GM21576 (cell line): ENCODE results near the gene ZCWPW1.
"Not testable (repeated sequence)": the region's sequence is repeated elsewhere in the genome, so short reads cannot be mapped to it uniquely, and the experiment has no call there.

Experiments
- ATAC-seq: cut with Tn5 transposase; IDR thresholded peaks from one replicate; pipeline ENCODE4 v1.9.1; 2021; ENCODE audit warnings: mild to moderate bottlenecking, moderate library complexity; ENCODE audit not compliant: unreplicated experiment

ZCWPW1 gene

DNA sequence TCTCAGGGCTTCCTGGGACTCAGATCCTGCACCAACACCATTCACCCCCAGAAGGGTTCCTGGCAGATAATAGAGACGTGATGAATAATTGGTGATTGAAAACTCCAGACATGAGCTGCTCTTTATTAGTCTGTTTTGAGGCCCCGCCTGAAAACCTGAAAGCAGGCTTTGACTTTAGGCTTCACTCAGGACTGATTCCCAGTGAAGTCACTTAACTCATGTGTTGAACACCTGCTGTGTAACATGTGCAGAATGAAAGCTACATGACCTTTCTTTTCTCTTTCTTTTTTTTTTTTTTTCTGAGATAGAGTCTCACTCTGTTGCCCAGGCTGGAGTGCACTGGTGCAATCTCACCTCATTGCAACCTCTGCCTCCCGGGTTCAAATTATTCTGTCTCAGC, 26.7 kb upstream of the ZCWPW1 start:
- ATAC-seq: no peak

DNA sequence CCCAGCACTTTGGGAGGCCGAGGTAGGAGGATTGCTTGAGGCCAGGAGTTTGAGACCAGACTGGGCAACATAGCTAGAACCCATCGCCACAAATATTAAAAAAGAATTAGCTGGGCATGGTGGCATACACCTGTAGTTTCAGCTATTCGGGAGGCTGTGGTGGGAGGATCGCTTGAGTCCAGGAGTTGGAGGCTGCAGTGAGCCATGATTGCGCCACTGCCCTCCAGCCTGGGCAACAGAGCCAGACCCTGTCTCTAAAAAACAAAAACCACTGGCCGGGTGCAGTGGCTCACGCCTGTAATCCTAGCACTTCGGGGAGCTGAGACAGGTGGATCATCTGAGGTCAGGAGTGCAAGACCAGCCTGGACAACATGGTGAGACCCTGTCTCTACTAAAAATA, 25.4 kb upstream of the ZCWPW1 start:
- not testable (repeated sequence) for ATAC-seq

DNA sequence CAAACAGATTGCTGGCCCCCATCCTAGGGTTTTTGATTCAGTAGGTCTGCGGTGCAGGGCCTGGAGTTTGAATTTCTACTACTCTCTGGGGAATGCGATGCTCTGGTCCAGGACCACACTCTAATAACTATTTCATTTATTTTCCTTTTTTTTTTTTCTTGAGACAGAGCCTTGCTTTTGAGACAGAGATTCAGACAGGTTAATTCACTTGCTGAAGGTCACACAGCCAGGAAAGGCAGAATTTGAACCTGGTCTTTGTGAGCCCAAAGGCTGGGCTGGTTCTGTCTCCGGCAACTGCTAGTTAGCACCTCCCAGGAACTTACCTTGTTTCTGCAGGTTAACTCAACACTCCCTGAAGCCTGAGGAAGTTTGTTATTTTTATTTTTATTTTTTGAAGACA, 24.0 kb upstream of the ZCWPW1 start:
- no peak for ATAC-seq

DNA sequence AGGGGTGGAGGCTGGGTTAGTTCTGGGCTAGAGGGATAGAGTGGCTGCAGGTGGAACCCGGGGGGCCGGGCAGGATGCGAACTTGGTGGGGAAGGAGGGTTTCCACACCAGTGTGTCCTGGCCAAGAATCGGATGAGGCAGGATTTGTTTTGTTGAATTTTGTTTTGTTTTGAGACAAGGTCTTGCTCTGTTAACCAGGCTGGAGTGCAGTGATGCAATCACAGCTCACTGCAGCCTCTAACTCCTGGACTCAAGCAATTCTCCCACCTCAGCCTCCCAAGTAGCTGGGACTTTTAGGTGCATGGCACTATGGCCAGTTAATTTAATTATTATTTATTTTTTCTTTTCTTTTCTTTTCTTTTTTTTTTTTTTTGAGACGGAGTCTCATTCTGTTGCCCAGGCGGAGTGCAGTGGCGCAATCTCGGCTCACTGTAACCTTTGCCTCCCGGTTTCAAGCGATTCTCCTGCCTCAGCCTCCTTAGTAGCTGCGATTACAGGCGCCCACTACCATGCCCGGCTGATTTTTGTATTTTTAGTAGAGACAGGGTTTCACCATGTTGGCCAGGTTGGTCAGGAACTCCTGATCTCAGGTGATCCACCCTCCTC, 20.8 kb upstream of the ZCWPW1 start:
- ATAC-seq: no peak

DNA sequence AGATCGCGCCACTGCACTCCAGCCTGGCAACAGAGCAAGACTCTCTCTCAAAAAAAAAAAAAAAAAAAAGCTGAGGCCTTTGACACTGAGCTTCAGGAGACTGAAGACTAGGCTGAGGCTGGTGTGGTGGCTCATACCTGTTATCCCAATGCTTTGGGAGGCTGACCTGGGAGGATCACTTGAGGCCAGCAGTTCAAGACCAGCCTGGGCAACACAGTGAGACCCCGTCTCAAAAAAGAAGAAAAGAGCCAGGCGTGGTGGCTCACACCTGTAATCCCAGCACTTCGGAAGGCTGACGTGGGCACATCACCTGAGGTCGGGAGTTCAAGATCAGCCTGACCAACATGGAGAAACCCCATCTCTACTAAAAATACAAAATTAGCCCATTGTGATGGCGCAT, 18.9 kb upstream of the ZCWPW1 start:
- not testable (repeated sequence) for ATAC-seq

DNA sequence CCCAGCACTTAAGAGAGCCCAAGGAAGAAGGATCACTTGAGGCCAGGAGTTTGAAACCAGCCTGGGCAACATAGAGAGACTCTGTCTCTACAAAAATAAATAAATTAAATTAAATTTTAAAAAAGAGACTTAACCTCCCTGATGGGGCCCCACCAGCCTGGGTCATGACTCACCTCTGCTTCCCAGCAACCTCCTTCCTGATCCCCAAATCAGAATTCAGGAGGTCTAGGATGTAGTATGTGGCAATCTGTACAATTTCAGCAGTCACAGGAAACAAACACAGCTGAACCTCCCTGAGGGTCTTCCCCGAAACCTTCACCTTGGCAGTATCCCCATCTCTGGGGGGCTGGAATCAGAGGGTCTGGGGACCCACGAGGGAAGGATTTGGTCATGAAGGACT, 17.5 kb upstream of the ZCWPW1 start:
- ATAC-seq: no peak

DNA sequence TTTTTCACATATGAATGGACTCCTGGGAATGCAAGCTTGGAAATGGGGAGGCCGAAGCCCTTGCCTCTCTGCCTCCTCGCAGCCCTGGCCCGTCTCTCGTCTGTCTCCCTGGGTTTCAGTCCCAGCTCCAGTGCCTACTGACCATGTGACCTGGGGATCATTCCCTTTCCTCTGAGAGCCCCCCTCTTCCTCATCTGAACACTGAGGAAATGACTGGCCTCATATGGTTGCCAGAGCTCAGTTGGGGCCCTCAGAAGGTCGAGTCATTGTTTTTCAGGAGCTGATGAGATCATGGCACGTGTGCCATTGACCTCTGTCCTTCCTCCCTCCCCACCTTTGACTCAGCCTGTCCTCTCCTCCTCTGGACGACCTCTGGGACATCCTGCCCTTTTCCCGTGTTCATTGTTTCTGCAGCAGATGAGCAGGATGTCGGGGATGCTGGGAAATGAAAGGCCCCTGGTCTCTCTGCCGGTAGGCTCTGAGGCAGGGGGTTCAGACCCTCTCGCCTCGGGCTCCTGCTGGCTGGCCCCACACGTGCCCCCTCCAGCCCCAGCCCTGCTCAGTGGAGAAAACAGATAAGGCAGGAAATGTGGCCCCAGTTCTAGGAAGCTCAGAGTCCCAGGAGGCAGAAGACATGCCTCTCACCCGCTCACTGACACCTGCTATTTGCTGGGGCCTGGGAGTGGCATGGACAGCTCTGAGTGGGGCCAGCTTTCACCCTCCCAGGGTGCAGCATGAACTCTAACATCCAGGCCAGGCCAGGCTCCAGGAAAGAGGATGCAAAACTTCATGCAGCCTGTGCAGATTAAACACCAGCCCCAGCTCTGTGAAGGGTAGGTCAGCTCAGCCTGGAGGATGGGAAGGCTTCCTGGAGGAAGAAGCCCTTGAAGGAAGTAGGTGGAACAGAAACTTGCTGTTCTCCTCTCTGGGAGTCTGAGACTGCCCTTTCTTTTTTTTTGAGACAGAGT, 16.1 kb upstream of the ZCWPW1 start:
- no peak for ATAC-seq

DNA sequence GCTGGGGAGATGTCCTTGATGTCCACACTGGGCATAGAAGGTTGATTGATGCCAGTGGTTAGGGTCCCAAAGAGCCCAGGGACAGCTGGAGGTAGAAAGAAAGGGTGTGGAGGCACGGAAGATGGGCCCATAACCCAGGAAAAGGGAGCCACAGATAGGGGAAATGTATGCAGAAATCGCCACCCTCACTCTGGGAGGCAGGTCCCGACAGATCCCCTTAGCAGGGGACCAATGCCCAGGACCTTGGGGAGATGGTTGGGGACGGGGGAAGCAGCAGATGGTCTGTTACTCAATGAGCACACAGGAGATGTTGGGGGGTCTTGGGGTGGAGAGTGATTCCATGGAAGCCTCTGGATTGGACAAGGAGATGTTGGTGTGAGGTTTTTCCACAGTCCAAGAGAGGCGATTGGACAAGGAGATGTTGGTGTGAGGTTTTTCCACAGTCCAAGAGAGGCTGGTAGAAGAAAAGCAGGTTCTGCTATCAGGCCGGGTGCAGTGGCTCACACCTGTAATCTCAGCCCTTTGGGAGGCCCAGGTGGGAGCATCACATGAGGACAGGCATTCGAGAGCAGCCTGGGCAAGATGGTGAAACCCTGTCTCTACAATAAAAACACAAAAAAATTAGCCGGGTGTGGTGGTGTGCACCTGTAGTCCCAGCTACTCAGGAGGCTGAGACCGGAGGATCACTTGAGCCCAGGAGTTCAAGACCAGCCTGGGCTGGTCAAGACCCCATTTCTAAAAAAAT, 14.8 kb upstream of the ZCWPW1 start:
- ATAC-seq: no peak

DNA sequence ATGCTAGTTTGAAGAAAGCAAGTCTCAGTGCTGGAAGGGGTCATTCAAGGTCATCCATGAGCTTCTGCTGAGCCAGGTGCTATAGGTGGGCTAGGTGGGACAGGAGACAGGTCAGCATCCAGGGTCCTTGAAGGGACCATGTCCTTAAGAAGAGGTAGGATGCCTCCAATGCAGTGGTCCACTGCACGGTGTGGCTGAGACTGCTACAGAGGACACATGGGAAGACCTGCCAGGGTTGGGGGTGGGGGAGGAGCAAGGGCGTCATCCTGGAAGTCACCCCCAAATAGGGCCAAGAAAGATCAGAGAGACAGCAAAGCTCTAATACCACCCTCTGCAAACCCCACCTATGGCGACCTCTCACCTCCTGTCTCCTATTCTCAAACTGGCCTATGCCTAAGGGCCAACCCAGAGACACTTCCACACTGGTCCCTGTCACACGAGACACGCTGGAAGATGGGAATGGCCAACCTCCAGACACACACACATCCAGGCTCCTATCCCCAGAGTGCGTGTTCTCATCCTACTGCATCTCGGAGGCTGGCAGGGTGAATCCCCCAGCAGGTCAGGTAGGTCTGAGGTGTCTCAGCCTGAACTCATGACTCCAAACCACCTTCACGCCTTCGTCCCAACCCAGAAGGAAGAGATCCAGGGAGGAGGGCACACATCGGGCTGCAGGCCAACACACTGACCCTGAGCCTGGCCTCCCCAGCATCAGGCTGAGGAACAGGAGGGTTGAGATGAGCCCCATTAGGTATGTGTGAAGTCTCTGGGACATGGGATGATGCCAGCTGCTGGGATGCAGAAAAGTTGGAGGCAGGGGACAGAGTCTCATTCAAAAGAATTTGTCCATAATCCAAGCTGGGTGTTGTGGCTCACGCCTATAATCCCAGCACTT, 13.4 kb upstream of the ZCWPW1 start:
- no peak for ATAC-seq

DNA sequence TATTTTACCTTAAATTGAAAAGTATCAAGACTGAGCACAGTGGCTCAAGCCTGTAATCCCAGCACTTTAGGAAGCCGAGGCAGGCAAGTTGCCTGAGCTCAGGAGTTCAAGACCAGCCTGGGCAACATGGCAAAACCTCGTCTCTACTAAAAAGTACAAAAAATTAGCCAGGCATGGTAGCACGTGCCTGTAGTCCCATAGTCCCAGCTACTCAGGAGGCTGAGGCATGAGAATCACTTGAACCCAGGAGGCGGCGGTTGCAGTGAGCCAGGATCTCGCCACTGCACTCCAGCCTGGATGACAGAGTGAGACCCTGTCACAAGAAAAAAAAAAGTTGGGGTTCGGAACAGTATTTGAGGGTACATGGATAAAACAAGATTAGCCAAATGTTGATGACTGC, 10.7 kb upstream of the ZCWPW1 start:
- not testable (repeated sequence) for ATAC-seq

DNA sequence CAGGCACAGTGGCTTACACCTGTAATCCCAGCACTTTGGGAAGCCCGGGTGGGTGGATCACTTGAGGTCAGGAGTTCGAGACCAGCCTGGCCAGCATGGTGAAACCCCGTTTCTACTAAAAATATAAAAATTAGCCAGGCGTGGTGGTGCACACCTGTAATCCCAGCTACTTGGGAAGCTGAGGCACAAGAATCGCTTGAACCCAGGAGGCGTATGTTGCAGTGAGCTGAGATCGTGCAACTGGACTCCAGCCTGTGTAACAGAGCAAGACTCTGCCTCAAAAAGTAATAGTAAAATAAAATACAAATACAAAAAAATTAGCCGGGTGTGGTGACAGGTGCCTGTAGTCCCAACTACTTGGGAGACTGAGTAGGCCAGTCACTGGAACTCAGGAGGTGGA, 10.2 kb upstream of the ZCWPW1 start:
- not testable (repeated sequence) for ATAC-seq

DNA sequence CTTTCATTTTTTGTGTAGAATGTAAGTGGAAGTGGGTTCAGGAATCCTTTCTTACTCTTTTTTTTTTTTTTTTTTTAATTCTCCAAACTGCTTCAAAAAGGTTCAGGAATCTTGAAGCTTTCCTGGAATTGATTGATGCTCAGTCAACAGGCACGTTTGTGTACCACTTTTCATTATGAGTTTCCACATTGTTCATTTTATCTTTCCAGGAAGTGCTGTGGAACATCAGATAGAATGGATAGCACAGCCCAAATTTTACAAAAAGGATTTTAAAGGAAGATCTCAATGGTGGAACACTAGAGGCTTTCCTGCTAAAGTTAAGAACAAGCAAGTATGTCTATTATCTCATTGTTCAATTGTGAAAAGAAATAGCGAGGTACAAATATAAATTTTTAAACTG, 9.7 kb upstream of the ZCWPW1 start:
- no peak for ATAC-seq

DNA sequence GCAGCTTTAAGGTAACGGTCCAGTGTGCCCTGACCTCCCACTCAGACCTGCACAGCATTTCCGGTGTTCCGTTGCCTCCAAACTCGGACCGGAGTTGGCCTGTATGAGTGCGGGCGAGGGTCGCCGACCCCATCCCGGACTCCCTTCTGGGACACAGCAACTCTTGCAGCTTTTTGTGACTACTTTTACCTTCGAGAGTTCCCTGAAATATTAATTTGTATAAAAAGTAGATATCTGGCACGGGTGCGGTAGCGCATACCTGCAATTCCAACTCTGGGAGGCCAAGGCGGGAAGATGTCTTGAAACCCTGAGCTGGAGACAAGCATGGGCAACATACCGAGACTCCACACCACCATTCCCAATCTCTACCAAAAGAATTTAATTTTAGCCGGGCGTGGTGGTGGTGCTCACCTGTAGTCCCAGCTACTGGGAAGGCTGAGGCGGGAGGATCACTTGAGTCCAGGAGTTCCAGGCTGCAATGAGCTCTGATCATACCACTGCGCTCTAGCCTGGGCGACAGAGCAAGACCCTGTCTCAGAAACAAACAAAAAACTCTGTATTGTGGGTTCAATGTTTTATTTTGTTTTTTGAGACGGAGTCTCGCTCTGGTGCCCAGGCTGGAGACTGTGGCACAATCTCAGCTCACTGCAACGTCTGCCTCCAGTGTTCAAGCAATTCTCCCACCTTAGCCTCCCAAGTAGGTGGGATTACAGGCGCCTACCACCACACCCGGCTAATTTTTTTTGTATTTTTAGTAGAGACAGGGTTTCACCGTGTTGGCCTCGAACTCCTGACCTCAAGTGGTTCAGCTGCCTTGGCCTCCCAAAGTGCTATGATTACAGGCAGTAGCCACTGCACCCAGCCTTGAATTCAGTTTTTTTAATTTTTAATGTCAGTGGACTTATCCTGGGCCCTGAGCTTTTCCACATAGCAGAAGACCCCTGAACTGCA, 8.9 kb upstream of the ZCWPW1 start:
- ATAC-seq: no peak

DNA sequence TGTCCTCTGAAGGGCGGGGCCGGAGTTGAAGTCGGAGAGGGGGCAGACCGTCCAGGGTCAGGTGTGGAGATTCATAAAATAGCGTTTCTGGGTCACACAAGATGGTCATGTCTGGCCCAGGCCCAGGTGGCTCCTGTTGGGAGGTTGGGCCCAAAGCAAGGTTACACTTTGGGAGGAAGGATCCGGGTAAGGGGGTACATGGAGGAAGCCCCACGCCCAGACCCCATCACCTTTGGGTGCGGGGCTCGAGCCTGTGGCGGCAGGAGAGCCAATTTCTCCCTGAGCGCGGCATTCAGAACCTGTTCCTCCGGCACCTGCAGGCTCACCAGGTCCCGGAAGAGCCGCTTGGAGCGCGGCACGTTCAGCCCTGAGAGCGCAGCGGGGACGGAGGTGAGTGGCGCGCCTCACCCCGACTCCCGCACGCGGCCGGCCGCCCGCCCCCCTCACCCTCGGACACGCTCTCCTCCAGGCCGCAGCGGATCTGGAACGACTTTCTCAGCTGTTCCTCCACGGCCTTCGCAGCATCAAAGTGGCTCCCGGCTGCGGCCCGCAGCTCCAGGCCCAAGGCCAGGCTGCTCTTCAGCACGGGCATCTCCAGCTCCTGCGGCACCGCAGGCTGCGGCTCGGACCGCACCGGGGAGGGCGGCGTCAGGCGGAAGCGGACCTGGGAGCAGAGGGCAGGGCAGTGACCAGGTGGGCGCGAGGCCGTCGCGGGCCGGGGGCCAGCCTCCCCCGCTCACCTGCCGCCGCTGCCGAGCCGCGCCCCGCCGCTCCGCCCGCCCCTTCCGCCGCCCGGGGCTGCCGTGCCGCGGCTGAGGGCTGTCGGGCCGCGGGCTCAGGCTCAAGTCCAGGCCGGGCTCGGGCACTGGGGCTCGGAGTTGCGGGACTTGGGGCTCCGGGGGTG, 7.2 kb upstream of the ZCWPW1 start:
- ATAC-seq: peak; percentile 20

DNA sequence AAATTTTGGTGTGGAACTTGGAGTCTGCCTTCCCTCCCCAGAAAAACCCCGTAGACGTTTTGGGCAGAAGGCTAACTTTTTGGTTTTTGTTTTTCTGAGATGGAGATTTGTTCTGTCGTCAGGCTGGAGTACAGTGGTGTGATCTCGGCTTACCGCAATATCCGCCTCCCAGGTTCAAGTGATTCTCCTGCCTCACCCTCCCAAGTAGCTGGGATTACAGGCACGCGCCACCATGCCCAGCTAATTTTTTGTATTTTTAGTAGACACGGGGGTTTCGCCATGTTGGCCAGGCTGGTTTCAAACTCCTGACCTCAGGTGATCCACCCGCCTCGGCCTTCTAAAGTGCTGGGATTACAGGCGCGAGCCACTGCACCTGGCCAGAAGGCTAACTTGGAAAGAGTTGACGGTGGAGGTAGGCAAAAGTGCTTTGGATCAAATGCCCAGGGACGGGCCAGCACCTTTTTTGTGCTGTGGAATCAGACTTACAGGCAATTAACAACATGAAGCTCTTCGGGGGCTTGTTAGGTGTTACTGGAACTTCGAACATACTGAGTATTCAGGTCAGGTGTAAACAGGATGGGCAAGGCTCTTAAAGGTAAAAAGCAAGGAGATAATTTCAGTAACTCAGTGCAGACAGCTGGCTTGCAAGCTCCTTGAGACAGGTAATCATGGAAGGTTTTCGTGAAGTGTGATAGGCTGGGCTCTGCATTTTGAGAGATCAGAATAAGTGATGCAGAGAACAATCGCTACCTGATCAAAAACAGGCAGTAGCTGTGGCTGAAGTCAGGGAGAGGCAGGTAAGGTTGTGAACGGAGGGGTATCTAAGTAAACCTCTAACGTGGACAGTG, 6.0 kb upstream of the ZCWPW1 start:
- ATAC-seq: no peak

DNA sequence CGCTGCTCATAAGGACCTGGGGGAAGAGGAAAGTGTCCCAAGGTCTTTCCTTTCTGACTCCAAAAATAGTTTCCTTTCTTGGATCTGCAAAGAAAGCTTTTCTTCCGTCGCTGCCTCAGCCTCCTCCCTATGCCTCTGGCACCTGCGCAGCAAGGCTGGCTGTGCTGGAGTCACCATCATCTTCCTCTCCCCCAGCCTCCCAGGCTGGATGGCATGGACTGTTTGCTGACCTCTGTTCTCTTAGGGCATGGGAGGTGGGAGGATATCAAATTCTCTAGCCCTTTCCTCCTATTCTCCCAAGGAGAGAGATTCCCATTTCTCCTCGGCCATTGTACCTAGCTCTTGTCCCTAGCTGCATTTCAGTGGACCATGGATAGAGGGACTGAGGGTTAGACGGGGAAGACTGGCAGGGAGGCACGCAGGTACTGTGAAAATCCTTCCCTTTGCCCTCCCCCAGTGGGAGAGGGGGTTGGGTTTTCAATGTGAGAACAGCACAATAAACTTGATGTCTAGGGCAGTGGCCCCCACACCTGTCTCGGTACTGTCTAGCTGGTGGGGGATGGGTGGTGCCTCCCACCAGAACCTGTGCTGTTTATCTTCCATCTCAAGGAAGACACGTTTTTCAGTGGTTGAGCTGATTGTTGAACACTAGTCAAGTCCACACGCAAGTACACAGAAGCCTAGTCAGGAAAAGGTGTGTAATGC, 5.2 kb upstream of the ZCWPW1 start:
- no peak for ATAC-seq

DNA sequence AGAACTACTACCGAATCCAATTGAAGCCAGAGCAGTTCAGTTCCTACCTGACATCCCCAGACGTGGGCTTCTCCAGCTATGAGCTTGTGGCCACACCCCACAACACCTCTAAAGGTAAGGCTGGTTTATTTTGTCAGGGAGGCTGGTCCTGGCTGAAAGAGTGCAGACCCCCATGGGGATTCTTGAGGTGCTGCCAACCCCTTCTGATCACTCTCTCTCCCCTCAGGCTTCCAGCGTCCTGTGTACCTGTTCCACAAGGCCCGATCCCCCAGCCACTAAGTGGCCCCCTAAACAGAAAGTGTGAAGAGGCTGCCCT, 4.7 kb upstream of the ZCWPW1 start:
- ATAC-seq: no peak
